Esophagus squamous epithelium (tissue), 5 donors: Measurements from ENCODE around the gene SCAF1. TPM values are rescaled to one million over a fixed set of nuclear protein-coding genes. Genes with fewer than 3 reads are reported as not detected.

Source experiments
- DNase-seq: peaks from one replicate; lab custom pipeline; 2025; lab: John Stamatoyannopoulos, UW
- H3K27ac ChIP-seq, 4 donors: fragments of 200-600 bp; sonication (generic); one replicate each; pipeline ENCODE4 v1.5.1; 2016 to 2019; ENCODE audit warnings: mild to moderate bottlenecking in 1 of 4
- H3K27me3 ChIP-seq, 4 donors: fragments of 200-600 bp; sonication (generic); 1 replicate in 3 of 4; 2 replicates in 1 of 4; pipeline versions ENCODE4 v1.5.1 to v1.6.0; 2017 to 2021; ENCODE audit warnings: antibody characterized with exemption in 1 of 4
- H3K36me3 ChIP-seq, 3 donors: fragments of 200-600 bp; sonication (generic); one replicate each; pipeline ENCODE4 v1.5.1; 2016 to 2019
- H3K4me1 ChIP-seq, 3 donors: fragments of 200-600 bp; sonication (generic); one replicate each; pipeline ENCODE4 v1.5.1; 2017 to 2019
- H3K4me3 ChIP-seq, 4 donors: fragments of 200-600 bp; sonication (generic); 1 replicate in 3 of 4; 2 replicates in 1 of 4; pipeline ENCODE4 v1.5.1; 2016 to 2019; ENCODE audit warnings: mild to moderate bottlenecking in 2 of 4, moderate library complexity in 1 of 4
- H3K9me3 ChIP-seq, 3 donors: fragments of 200-600 bp; sonication (generic); one replicate each; pipeline ENCODE4 v1.5.1; 2016 to 2019
- CTCF ChIP-seq, 6 experiments: fragments of 450-650 bp in 4 of 6; fragments of 200-600 bp in 2 of 6; sonication (generic) in 2 of 6; IDR thresholded peaks; one replicate each; pipeline ENCODE4 v1.5.1; 2016 to 2019; ENCODE audit warnings: antibody characterized with exemption in 6 of 6, mild to moderate bottlenecking in 4 of 6, moderate library complexity in 4 of 6
- POLR2A ChIP-seq, 4 donors: fragments of 450-650 bp; IDR thresholded peaks; one replicate each; pipeline ENCODE4 v1.6.1; 2017; ENCODE audit warnings: antibody characterized with exemption in 4 of 4, mild to moderate bottlenecking in 4 of 4, moderate library complexity in 3 of 4
- WGBS, 2 donors: methylation state at CpG; one replicate each; pipeline ENCODE4 v1.1.5; 2018; 5-methylcytosine and 5-hydroxymethylcytosine counted together
- intact Hi-C: fragments of 100-400 bp; cut with DNase I; formaldehyde crosslinking; loops from one replicate; pipeline ENCODE4 v1.15.0; 2022
- total RNA-seq, 4 donors: library from RNA; depleted of rRNA; stranded (reverse); fragments of >200 nt; gene quantifications; one replicate each; pipeline ENCODE4 v1.1.0, GENCODE V29; 2016
- donor health status: DM: yes; HTN: yes; CAD: no.

Gene SCAF1
- total RNA-seq, 4 donors from 2014 or later = 11.0 to 24.8 (median 15.2) TPM

- peaks cover 65 to 100% (median 79%) of the 10 kb centered on the region in 3 donors for H3K36me3 ChIP-seq
- no peak for TF ChIP-seq CTCF (IDR thresholded peaks at IDR 0.05)
- H3K4me1 ChIP-seq = peaks cover 0 to 3% (median 0%) of the 10 kb centered on the region in 3 donors
These were observed 12.6 kb downstream of the SCAF1 start for GRCh38 chr19:49654581-49654980.

DNA sequence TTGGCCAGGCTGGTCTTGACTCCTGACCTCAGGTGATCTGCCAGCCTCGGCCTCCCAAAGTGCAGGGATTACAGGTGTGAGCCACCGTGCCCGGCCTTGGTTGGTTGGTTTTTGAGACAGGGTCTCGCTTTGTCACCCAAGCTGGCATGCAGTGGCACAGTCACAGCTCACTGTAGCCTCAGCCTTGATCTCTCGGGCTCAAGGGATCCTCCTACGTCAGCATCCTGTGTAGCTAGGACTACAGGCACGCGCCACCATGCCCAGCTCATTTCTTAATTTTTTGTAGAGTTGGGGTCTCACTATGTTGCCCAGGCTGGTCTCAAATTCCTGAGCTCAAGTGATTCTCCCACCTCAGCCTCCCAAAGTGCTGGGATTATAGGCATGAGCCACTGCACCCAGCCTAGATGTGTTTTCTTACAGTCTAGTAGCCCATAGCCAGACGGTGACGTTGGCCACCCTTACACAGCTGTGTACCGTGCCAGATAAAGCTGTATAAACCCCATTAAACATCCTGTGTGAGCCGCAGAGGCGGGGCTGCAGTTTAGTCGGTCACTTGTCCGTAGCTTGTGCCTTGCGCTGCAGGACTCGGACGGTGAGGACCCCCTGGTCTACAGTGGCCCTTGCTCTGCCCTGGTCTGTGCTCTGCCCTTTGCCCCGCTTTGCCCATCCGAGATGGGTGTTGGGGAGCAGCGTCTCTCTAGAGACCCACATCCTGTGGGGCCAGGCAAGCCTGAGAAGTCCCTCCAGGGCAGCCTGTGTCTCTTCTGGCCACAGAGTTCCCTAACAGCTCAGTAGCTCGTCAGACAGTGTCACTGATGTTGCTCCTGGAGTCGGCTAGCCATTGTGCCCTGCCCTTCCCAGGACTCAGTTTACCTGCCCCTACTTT lies 13.8 kb downstream of the SCAF1 start:
- TF ChIP-seq POLR2A (IDR thresholded peaks at IDR 0.05) = no peak
- TF ChIP-seq CTCF (IDR thresholded peaks at IDR 0.05) = no peak
- peaks cover 0 to 14% (median 0%) of the 10 kb centered on the region in 3 donors for H3K4me1 ChIP-seq
- H3K9me3 ChIP-seq = no peaks in the 10 kb centered on the region
- peaks cover 65 to 100% (median 82%) of the 10 kb centered on the region in 3 donors for H3K36me3 ChIP-seq
- no peak overlapping the region for H3K27ac ChIP-seq
- no peak overlapping the region for H3K4me3 ChIP-seq
- no peak for DNase-seq
- intact Hi-C loops = no loop called here
- 90 to 91% methylated on average over 10 to 16 of the region's 23 CpGs for WGBS, 2 donors
- no peaks in the 10 kb centered on the region for H3K27me3 ChIP-seq

More at GRCh38 chr19:49654581-49654980, 12.6 kb downstream of the SCAF1 start:
- Histone ChIP-seq H3K4me3 (no peak overlapping the region), H3K9me3 (no peaks in the 10 kb centered on the region), H3K27ac (no peak overlapping the region), H3K27me3 (no peaks in the 10 kb centered on the region)
- WGBS, 2 donors = 88 to 89% methylated on average over 1 to 3 of the region's 10 CpGs
- DNase-seq = no peak
- intact Hi-C loops = no loop called here

GRCh38 chr19:49656456-49657109 lies 14.6 kb downstream of the SCAF1 start:
- no peaks in the 10 kb centered on the region for H3K9me3 ChIP-seq
- peaks cover 0 to 16% (median 0%) of the 10 kb centered on the region in 3 donors for H3K4me1 ChIP-seq
- no peak overlapping the region for H3K27ac ChIP-seq
- no peak overlapping the region for H3K4me3 ChIP-seq
- intact Hi-C loops = no loop called here
- H3K27me3 ChIP-seq = no peaks in the 10 kb centered on the region
- peaks cover 59 to 100% (median 81%) of the 10 kb centered on the region in 3 donors for H3K36me3 ChIP-seq
- DNase-seq = no peak
- TF ChIP-seq CTCF (IDR thresholded peaks at IDR 0.05) (no peak), POLR2A (IDR thresholded peaks at IDR 0.05) (no peak)
- WGBS, 2 donors = 87 to 98% methylated on average over 6 to 12 of the region's 17 CpGs

- no peak overlapping the region for H3K27ac ChIP-seq
- peaks cover 0 to 20% (median 0%) of the 10 kb centered on the region in 3 donors for H3K4me1 ChIP-seq
- H3K27me3 ChIP-seq = no peaks in the 10 kb centered on the region
- no peaks in the 10 kb centered on the region for H3K9me3 ChIP-seq
- TF ChIP-seq POLR2A (IDR thresholded peaks at IDR 0.05) = no peak
- TF ChIP-seq CTCF (IDR thresholded peaks at IDR 0.05) = no peak
- intact Hi-C loops = no loop called here
- no peak overlapping the region for H3K4me3 ChIP-seq
- WGBS, 2 donors = 88 to 91% methylated on average over 13 to 14 of the region's 22 CpGs
- H3K36me3 ChIP-seq = peaks cover 66 to 100% (median 87%) of the 10 kb centered on the region in 3 donors
- DNase-seq = no peak
These were observed 15.6 kb downstream of the SCAF1 start for GRCh38 chr19:49657493-49658138.
